HL-60 (cell line): ENCODE results near the gene SAC3D1.

ENCODE experiments used
- DNase-seq, 2 experiments: peaks; one replicate each; pipeline ENCODE4 v3.0.0-alpha.2; 2010 to 2020; ENCODE audit warnings: low read depth in 1 of 2, low spot score in 1 of 2
- H3K27ac ChIP-seq: fragments of 250-450 bp; sonication (Bioruptor Pico); replicated peaks from 2 replicates; pipeline ENCODE4 v1.5.1; 2020; ENCODE audit warnings: mild to moderate bottlenecking, moderate library complexity
- H3K27me3 ChIP-seq: fragments of 250-450 bp; sonication (Bioruptor Pico); 2 replicates; pipeline ENCODE4 v1.5.1; 2021; ENCODE audit warnings: mild to moderate bottlenecking, moderate library complexity; ENCODE audit not compliant: insufficient read depth, poor library complexity, severe bottlenecking
- H3K4me3 ChIP-seq: replicated peaks from 2 replicates; pipeline ENCODE4 v1.5.1; 2011; ENCODE audit warnings: mild to moderate bottlenecking, control low read depth, low read length; ENCODE audit not compliant: insufficient read depth
- GABPA ChIP-seq: IDR thresholded peaks from 2 replicates; pipeline ENCODE4 v1.6.1; 2012; ENCODE audit warnings: low read depth
- POLR2AphosphoS5 ChIP-seq: IDR thresholded peaks from 2 replicates; pipeline ENCODE4 v1.6.1; 2012; ENCODE audit warnings: low read depth
- SPI1 ChIP-seq: IDR thresholded peaks from 2 replicates; pipeline ENCODE4 v1.6.1; 2012; ENCODE audit warnings: low read depth, mild to moderate bottlenecking, borderline replicate concordance
- TF ChIP-seq, protein P1 (sequence below): IDR thresholded peaks from 2 replicates; pipeline ENCODE4 v1.6.1; 2012; ENCODE audit warnings: low read depth; ENCODE audit not compliant: insufficient replicate concordance
- TF ChIP-seq, protein P2 (sequence below): IDR thresholded peaks from one replicate; pipeline ENCODE4 v1.5.1; 2011; ENCODE audit warnings: low read length, control low read depth, inconsistent platforms; ENCODE audit not compliant: insufficient read depth

The SAC3D1 gene

DNA sequence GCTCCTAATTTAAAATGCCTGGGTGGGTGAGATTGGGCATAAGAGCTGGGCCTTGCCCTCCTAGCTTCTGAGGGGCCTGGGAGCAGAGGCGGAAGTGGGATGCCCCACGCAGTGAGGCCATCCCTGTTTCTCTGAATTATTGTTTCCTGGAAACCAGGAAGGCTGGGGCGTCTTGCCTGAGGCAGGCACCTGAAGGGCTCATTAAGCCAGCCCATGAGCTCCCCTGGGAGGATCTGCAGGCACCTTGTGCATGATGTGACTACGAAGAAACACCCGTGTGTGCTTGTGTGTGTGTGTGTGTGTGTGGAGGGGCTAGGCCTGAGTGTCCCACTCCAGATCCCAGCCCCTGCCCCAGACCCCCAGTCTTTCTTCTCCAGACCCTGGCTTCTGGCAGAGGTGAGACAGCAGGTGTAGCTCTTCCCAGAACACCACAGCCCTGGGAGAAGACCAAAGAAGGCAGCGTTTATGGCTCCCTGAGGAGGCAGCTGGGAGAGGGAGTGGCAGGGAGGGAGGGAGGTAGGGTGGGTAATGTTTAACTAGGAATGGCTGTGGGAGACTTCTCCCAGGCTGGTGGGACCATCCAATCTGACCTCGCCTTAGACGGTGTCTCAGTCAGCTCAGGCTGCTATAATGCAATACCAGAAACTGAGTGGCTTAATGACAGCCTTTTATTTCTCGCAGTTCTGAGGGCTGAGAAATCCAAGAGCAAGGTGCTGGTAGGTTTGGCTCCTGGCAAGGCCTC is 42.1 kb upstream of the SAC3D1 start:
- Histone ChIP-seq H3K27ac (no peak overlapping the region), H3K27me3 (no peaks in the 10 kb centered on the region), H3K4me3 (no peak overlapping the region)
- TF ChIP-seq, protein P1, sequence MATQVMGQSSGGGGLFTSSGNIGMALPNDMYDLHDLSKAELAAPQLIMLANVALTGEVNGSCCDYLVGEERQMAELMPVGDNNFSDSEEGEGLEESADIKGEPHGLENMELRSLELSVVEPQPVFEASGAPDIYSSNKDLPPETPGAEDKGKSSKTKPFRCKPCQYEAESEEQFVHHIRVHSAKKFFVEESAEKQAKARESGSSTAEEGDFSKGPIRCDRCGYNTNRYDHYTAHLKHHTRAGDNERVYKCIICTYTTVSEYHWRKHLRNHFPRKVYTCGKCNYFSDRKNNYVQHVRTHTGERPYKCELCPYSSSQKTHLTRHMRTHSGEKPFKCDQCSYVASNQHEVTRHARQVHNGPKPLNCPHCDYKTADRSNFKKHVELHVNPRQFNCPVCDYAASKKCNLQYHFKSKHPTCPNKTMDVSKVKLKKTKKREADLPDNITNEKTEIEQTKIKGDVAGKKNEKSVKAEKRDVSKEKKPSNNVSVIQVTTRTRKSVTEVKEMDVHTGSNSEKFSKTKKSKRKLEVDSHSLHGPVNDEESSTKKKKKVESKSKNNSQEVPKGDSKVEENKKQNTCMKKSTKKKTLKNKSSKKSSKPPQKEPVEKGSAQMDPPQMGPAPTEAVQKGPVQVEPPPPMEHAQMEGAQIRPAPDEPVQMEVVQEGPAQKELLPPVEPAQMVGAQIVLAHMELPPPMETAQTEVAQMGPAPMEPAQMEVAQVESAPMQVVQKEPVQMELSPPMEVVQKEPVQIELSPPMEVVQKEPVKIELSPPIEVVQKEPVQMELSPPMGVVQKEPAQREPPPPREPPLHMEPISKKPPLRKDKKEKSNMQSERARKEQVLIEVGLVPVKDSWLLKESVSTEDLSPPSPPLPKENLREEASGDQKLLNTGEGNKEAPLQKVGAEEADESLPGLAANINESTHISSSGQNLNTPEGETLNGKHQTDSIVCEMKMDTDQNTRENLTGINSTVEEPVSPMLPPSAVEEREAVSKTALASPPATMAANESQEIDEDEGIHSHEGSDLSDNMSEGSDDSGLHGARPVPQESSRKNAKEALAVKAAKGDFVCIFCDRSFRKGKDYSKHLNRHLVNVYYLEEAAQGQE, result no peak
- TF ChIP-seq, protein P2, sequence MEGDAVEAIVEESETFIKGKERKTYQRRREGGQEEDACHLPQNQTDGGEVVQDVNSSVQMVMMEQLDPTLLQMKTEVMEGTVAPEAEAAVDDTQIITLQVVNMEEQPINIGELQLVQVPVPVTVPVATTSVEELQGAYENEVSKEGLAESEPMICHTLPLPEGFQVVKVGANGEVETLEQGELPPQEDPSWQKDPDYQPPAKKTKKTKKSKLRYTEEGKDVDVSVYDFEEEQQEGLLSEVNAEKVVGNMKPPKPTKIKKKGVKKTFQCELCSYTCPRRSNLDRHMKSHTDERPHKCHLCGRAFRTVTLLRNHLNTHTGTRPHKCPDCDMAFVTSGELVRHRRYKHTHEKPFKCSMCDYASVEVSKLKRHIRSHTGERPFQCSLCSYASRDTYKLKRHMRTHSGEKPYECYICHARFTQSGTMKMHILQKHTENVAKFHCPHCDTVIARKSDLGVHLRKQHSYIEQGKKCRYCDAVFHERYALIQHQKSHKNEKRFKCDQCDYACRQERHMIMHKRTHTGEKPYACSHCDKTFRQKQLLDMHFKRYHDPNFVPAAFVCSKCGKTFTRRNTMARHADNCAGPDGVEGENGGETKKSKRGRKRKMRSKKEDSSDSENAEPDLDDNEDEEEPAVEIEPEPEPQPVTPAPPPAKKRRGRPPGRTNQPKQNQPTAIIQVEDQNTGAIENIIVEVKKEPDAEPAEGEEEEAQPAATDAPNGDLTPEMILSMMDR, result no peak
- TF ChIP-seq GABPA, result no peak
- TF ChIP-seq SPI1, result no peak
- no peak for TF ChIP-seq POLR2AphosphoS5
- DNase-seq, result no peak

DNA sequence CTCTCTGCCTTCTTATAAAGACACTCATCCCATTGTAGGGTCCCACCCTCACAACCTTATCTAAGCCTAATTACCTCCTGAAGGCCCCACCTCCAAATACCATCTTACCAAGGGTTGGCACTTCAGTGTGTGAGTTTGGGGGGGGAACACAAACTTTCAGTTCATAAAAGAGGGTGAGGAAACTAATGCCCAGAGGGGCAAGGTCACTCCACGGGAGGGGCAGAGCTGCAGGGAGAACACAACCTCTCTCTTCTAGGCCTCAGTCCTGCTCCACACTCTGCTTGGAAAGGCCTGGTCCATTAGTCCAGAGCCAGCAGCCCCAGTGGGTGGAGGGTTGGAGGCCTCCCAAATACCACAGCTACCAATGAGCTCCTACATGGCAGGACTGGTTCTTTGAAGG is 41.5 kb upstream of the SAC3D1 start:
- Histone ChIP-seq H3K27me3 (no peaks in the 10 kb centered on the region), H3K27ac (no peak overlapping the region), H3K4me3 (no peak overlapping the region)
- DNase-seq, result no peak
- TF ChIP-seq GABPA (no peak), SPI1 (no peak), POLR2AphosphoS5 (no peak)
- TF ChIP-seq, protein P2, result no peak
- TF ChIP-seq, protein P1, result no peak

DNA sequence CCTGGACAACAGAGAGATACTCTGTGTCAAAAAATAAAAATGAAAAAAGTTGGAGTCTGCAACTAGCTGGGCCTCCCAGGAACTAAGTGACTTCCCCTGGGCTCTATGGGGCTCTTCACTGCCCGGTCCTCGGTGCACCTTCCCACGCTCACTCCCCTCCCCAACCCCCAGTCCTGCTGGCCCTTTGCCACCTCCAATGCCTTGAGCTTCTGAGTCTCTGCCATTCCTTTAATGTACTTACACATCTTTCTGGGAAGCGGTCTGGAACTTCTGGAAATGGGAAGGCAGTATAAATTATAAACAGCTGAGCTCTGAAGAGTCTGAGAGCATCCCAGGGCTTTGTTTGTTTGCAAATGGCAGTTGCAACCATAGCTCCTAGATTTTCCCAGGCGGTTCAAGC is 38.3 kb upstream of the SAC3D1 start:
- Histone ChIP-seq H3K27me3 (no peaks in the 10 kb centered on the region), H3K4me3 (no peak overlapping the region), H3K27ac (no peak overlapping the region)
- no peak for DNase-seq
- TF ChIP-seq, protein P2, result no peak
- TF ChIP-seq, protein P1, result no peak
- TF ChIP-seq SPI1 (no peak), GABPA (no peak), POLR2AphosphoS5 (no peak)
